ENCODE data around the gene MCU. TPM values are rescaled to one million over a fixed set of nuclear protein-coding genes. Genes with fewer than 3 reads are reported as not detected.
"Not testable (repeated sequence)": the region's sequence is repeated elsewhere in the genome, so short reads cannot be mapped to it uniquely, and the experiment has no call there.

The MCU gene
- total and polyA plus RNA-seq, 5 donors, result 14.2 to 22.1 (median 18.1) TPM

DNA sequence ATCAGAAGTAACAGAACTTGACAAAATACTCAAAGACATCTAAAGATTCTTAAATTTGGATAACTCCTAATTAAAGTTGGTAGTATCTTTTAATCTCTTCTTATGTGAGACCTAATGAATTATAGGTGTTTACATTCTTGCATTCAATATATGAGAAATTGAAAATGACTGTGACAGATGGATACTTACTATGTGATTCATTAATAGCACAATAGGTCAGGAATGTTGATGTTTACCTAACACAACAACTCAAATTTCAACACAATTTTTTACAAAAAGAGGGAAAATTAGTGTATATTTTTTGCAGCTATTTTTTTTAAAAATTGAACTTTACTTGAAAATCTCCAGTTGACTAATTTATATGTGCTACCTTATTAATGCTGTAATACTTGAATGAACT is 31.7 kb upstream of the MCU start:
- H3K27ac ChIP-seq (ENCODE audit: low read length), result no peak overlapping the region
- no peaks in the 10 kb centered on the region for H3K4me1 ChIP-seq (ENCODE audit: control insufficient read depth, insufficient read depth, low read length)
- ATAC-seq (no peak), DNase-seq (no peak)
- no peak overlapping the region for H3K4me3 ChIP-seq (ENCODE audit: low read length)
- no peaks in the 10 kb centered on the region for H3K9me3 ChIP-seq (ENCODE audit: control insufficient read depth, low read length)
- intact Hi-C loops (cut with DNase I), result no loop called here
- no peaks in the 10 kb centered on the region for H3K27me3 ChIP-seq (ENCODE audit: control insufficient read depth, insufficient read depth)

DNA sequence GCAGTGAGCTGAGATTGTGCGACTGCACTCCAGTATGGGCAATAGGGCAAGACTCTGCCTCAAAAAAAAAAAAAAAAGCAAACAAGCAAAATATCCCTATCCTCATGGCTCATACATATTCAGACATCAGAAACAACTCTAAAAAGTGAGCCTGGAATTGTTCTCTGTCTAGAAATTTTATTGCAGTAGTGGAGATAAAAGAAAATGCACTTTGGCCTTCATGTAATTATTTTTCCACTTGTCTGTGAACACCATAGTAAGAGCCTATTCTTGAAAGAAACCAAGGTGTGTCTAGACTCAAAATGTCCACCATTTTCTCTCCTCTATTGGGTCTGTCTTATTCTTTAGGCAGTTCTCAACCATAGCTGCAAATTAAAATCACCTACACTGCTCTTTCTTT is 30.5 kb upstream of the MCU start:
- Histone ChIP-seq H3K27me3 (ENCODE audit: control insufficient read depth, insufficient read depth) (no peaks in the 10 kb centered on the region), H3K4me1 (ENCODE audit: control insufficient read depth, insufficient read depth, low read length) (no peaks in the 10 kb centered on the region), H3K4me3 (ENCODE audit: low read length) (no peak overlapping the region), H3K27ac (ENCODE audit: low read length) (no peak overlapping the region), H3K9me3 (ENCODE audit: control insufficient read depth, low read length) (no peaks in the 10 kb centered on the region)
- ATAC-seq, result no peak
- WGBS, result 92% methylated on average over 1 of the region's 1 CpG
- no peak for DNase-seq
- intact Hi-C loops (cut with DNase I), result no loop called here

DNA sequence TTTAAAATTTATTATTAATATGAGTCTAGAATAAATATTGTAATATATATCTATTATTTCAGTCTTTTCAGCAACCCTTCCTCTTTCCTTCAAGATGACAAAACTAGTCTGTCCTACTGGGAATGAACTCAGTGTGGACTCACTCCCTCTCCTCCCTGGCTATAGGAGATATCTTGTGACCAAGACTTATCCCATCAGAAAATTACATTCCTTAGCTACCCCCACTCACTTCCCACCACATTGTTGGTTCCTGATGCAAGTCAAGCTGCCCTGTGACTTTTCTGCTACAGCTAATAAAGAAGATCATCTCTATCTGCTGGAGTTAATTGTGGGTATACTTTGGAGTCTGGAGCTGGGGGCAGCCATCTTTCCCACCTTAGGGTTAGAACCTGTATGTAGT is 28.0 kb upstream of the MCU start:
- DNase-seq, result no peak
- ATAC-seq, result no peak
- H3K4me1 ChIP-seq (ENCODE audit: control insufficient read depth, insufficient read depth, low read length), result no peaks in the 10 kb centered on the region

DNA sequence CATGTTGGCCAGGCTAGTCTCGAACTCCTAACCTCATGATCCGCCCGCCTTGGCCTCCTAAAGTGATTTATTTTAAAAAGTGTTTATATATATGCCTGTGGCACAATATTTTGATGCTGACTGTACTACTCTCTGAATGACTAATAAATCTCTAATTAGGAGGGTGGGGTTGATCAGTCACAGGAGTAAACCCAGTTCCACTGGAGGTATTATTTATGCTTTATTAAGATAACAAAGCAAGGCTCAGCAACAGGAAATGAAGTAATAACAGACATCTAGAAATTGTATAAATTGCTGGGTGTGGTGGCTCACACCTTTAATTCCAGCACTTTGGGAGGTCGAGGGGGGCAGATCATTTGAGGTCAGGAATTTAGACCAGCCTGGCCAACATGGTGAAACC is 26.0 kb upstream of the MCU start:
- Histone ChIP-seq H3K9me3 (ENCODE audit: control insufficient read depth, low read length) (no peaks in the 10 kb centered on the region), H3K27ac (ENCODE audit: low read length) (no peak overlapping the region), H3K4me1 (ENCODE audit: control insufficient read depth, insufficient read depth, low read length) (no peaks in the 10 kb centered on the region), H3K4me3 (ENCODE audit: low read length) (no peak overlapping the region), H3K27me3 (ENCODE audit: control insufficient read depth, insufficient read depth) (no peaks in the 10 kb centered on the region)
- no peak for DNase-seq
- intact Hi-C loops (cut with DNase I), result no loop called here
- ATAC-seq, result no peak
- 87% methylated on average over 4 of the region's 4 CpGs for WGBS

More for the DNA sequence above, 28.0 kb upstream of the MCU start:
- Histone ChIP-seq H3K27ac (ENCODE audit: low read length) (no peak overlapping the region), H3K9me3 (ENCODE audit: control insufficient read depth, low read length) (no peaks in the 10 kb centered on the region), H3K4me3 (ENCODE audit: low read length) (no peak overlapping the region), H3K27me3 (ENCODE audit: control insufficient read depth, insufficient read depth) (no peaks in the 10 kb centered on the region)
- intact Hi-C loops (cut with DNase I), result no loop called here

DNA sequence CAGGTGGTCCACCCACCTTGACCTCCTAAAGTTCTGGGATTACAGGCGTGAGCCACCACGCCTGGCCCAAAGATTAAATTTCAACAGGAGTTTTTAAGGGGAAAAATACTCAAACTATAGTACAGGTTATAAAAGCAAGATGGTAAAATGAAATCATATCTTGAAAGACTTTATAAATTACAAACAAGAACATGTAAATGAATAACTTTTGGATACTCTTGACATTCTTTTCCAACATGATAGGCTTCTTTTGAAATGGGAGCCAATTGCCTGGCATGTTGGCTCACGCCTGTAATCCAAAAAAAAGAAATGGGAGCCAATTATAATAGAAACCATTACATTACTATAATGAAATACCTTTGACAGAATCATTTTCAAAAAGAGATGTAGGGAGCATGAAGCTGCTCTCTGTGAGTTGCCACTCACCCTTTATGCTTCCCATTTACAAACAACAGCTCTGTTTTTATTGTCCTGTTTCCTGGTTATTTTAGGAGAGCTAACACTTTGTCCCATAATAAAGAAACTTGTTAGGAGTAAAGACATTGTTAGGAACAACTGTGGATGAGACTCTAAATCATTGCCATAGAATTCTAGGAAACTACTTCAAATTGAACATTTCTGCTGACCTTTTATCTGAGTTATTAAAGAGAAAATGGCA is 24.6 kb upstream of the MCU start:
- no peaks in the 10 kb centered on the region for H3K27me3 ChIP-seq (ENCODE audit: control insufficient read depth, insufficient read depth)
- no peaks in the 10 kb centered on the region for H3K9me3 ChIP-seq (ENCODE audit: control insufficient read depth, low read length)
- no peak overlapping the region for H3K4me3 ChIP-seq (ENCODE audit: low read length)
- intact Hi-C loops (cut with DNase I), result no loop called here
- no peak for ATAC-seq
- no peak overlapping the region for H3K27ac ChIP-seq (ENCODE audit: low read length)
- WGBS, result 92% methylated on average over 3 of the region's 3 CpGs
- DNase-seq, result no peak
- no peaks in the 10 kb centered on the region for H3K4me1 ChIP-seq (ENCODE audit: control insufficient read depth, insufficient read depth, low read length)

DNA sequence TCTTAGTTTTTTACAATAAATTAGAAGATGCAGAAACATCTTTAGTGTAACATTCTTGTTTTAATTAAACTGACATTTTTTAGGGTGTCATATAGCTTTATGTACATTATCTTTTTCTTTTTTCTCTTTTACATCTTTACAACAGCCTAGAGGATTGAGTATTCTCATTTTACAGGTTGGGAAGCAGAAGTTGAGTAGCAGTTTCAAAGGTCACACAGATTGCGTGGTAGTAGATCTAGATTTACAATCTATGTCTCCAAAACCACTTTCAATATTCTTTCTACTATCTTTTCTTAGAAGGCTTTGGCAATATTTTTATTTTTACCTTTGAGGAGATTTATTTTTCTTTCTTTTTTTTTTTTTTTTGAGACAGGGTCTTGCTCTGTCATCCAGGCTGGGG is 18.7 kb upstream of the MCU start:
- H3K4me3 ChIP-seq (ENCODE audit: low read length), result no peak overlapping the region
- intact Hi-C loops (cut with DNase I), result no loop called here
- no peaks in the 10 kb centered on the region for H3K27me3 ChIP-seq (ENCODE audit: control insufficient read depth, insufficient read depth)
- ATAC-seq (no peak), DNase-seq (no peak)
- H3K9me3 ChIP-seq (ENCODE audit: control insufficient read depth, low read length), result no peaks in the 10 kb centered on the region
- H3K27ac ChIP-seq (ENCODE audit: low read length), result no peak overlapping the region
- H3K4me1 ChIP-seq (ENCODE audit: control insufficient read depth, insufficient read depth, low read length), result no peaks in the 10 kb centered on the region
- 90% methylated on average over 1 of the region's 1 CpG for WGBS

DNA sequence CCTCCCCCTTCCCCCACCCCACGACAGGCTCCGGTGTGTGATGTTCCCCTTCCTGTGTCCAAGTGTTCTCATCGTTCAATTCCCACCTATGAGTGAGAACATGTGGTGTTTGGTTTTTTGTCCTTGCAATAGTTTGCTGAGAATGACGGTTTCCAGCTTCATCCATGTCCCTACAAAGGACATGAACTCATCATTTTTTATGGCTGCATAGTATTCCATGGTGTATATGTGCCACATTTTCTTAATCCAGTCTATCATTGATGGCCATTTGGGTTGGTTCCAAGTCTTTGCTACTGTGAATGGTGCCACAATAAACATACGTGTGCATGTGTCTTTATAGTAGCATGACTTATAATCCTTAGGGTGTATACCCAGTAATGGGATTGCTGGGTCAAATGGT is 17.8 kb upstream of the MCU start:
- H3K9me3 ChIP-seq (ENCODE audit: control insufficient read depth, low read length); ATAC-seq; H3K27ac ChIP-seq (ENCODE audit: low read length); H3K4me1 ChIP-seq (ENCODE audit: control insufficient read depth, insufficient read depth, low read length); DNase-seq; H3K27me3 ChIP-seq (ENCODE audit: control insufficient read depth, insufficient read depth); H3K4me3 ChIP-seq (ENCODE audit: low read length); intact Hi-C loops (cut with DNase I): not testable (repeated sequence)
- 96% methylated on average over 5 of the region's 5 CpGs for WGBS

DNA sequence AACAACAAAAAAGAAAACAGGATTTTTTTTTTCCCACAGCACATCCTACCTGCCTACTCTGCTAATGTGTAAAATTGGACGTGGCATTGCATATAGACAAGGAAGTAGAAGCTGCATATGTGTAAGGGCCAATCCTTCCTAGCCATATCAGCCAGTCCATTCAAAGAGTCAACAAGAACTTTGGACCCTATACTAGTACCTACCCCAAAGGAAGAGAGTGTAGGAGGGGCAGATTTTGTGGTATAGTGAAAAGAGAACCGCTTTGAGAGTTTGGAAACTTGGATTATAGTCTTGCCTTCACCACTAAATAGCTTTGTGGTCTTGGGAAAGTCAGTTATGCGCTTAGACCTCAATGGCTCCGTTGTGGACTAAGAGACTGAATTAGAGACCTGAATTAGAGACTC is 12.1 kb upstream of the MCU start:
- WGBS, result 94% methylated on average over 4 of the region's 4 CpGs
- Histone ChIP-seq H3K4me1 (ENCODE audit: control insufficient read depth, insufficient read depth, low read length) (no peaks in the 10 kb centered on the region), H3K27ac (ENCODE audit: low read length) (no peak overlapping the region), H3K9me3 (ENCODE audit: control insufficient read depth, low read length) (no peaks in the 10 kb centered on the region), H3K27me3 (ENCODE audit: control insufficient read depth, insufficient read depth) (no peaks in the 10 kb centered on the region), H3K4me3 (ENCODE audit: low read length) (no peak overlapping the region)
- ATAC-seq, result peak in 1 of 2 donors; percentile 40
- DNase-seq, result no peak
- intact Hi-C loops (cut with DNase I), result no loop called here

DNA sequence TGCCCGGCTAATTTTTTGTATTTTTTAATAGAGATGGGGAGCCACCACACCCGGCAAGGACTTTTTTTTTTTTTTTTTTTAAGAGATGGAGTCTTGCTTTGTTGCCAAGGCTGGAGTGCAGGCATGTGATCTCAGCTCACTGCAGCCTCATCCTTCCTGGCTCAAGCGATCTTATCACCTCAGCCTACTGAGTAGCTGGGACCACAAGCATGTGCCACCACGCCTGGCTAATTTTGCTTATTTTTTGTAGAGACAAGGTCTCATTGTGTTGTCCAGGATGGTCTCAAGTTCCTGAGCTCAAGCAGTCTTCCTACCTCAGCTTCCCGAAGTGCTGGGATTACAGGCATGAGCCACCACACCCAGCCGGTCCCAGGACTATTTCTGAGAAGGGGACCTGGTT is 9.3 kb upstream of the MCU start:
- intact Hi-C loops (cut with DNase I), result no loop called here
- H3K4me3 ChIP-seq (ENCODE audit: low read length), result no peak overlapping the region
- DNase-seq (no peak), ATAC-seq (no peak)
- H3K4me1 ChIP-seq (ENCODE audit: control insufficient read depth, insufficient read depth, low read length), result no peaks in the 10 kb centered on the region
- no peaks in the 10 kb centered on the region for H3K27me3 ChIP-seq (ENCODE audit: control insufficient read depth, insufficient read depth)
- H3K27ac ChIP-seq (ENCODE audit: low read length), result no peak overlapping the region
- H3K9me3 ChIP-seq (ENCODE audit: control insufficient read depth, low read length), result no peaks in the 10 kb centered on the region
- WGBS, result 57% methylated on average over 6 of the region's 6 CpGs

DNA sequence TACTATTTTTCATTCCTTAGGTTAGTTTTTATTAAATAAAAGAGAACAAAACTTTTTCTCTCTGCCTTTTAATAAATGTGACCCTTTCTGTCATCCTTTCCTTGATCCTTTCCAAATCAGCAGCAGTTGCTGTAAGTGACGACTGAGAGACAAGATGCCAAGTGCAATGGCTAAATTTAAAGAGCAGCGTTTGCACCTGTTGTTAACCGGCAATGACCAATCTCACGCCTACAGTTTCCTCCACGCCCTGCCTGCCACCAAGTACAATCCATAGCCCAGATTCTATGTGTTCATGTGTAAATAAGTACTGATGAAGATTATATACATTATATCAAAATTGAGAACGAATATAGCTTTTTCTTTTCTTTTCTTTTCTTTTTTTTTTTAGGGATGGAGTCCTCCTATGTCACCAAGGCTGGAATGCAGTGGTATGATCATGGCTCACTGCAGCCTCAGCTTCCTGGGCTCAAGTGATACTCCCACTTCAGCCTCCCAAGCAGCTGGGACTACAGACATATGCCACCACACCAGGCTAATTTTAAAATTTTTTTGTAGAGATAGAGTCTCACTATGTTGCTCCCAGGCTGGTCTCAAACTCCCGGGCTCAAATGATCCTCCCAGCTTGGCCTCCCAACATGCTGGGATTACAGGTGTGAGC is 6.5 kb upstream of the MCU start:
- no peaks in the 10 kb centered on the region for H3K9me3 ChIP-seq (ENCODE audit: control insufficient read depth, low read length)
- no peak overlapping the region for H3K27ac ChIP-seq (ENCODE audit: low read length)
- WGBS, result 69% methylated on average over 7 of the region's 7 CpGs
- intact Hi-C loops (cut with DNase I), result no loop called here
- ATAC-seq, result no peak
- no peaks in the 10 kb centered on the region for H3K4me1 ChIP-seq (ENCODE audit: control insufficient read depth, insufficient read depth, low read length)
- no peaks in the 10 kb centered on the region for H3K27me3 ChIP-seq (ENCODE audit: control insufficient read depth, insufficient read depth)
- H3K4me3 ChIP-seq (ENCODE audit: low read length), result no peak overlapping the region
- no peak for DNase-seq

DNA sequence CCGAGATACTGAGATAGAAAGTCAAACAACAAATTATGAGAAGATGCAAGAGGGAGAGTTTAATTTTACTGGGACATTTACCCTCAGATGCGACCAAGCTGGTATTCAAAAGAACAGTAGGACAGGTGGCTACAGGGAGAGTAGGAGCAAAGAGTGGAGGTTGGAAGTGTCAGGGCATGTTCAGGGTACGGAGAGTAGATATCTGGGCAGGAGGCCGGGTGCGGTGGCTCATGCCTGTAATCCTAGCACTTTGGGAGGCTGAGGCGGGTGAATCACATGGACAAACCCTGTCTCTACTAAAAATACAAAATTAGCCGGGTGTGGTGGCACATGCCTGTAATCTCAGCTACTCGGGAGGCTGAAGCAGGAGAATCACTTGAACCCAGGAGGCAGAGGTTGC is 5.5 kb upstream of the MCU start:
- ATAC-seq, result peak in 1 of 2 donors; percentile 9
- H3K4me3 ChIP-seq (ENCODE audit: low read length); intact Hi-C loops (cut with DNase I); DNase-seq; H3K9me3 ChIP-seq (ENCODE audit: control insufficient read depth, low read length); H3K27me3 ChIP-seq (ENCODE audit: control insufficient read depth, insufficient read depth); H3K27ac ChIP-seq (ENCODE audit: low read length); H3K4me1 ChIP-seq (ENCODE audit: control insufficient read depth, insufficient read depth, low read length): not testable (repeated sequence)
- WGBS, result 94% methylated on average over 8 of the region's 8 CpGs

DNA sequence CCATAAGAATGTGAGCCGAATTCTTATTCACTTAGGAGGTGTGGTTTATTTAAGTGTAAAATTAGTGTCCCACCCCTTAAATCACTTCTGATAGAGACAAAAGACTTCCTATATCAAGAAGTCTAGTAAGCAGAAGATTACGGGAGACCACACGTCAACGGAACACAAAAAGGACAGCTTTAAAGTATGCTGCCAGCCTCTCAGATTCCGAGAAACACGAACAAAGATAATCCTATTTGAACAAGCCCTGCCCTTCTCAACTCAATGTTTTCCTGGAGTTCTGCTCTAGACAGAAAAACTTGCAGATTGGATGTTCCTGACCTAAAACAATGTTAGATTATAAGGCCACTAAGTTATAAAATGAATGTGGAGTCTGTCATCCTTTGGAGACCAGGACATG is 4.9 kb upstream of the MCU start:
- no peaks in the 10 kb centered on the region for H3K9me3 ChIP-seq (ENCODE audit: control insufficient read depth, low read length)
- no peak overlapping the region for H3K27ac ChIP-seq (ENCODE audit: low read length)
- DNase-seq, result no peak
- intact Hi-C loops (cut with DNase I), result no loop called here
- H3K27me3 ChIP-seq (ENCODE audit: control insufficient read depth, insufficient read depth), result no peaks in the 10 kb centered on the region
- no peaks in the 10 kb centered on the region for H3K4me1 ChIP-seq (ENCODE audit: control insufficient read depth, insufficient read depth, low read length)
- no peak overlapping the region for H3K4me3 ChIP-seq (ENCODE audit: low read length)
- WGBS, result 46% methylated on average over 6 of the region's 6 CpGs
- ATAC-seq, result peak; percentile 28 to 73

Data from right cardiac atrium (tissue), 5 donors.